Panc1 (cell line): ENCODE data around the gene THSD7B. TPM values are rescaled to one million over a fixed set of nuclear protein-coding genes. Genes with fewer than 3 reads are reported as not detected.

Experiments
- ATAC-seq: fragments of 200-7000 bp; cut with Tn5 transposase; 2 replicates; pipeline ENCODE4 v1.9.1; 2020; ENCODE audit warnings: mild to moderate bottlenecking, moderate library complexity
- BruUV-seq: library from RNA; stranded (reverse); fragments of 400-500 nt; replicated peaks from 2 replicates; lab custom pipeline; 2021; lab: Mats Ljungman, UMichigan
- CTCF ChIA-PET: fragments of 300-600 bp; sonication (Branson Sonifier 250); formaldehyde crosslinking; loops from one replicate; lab custom pipeline; 2022; ENCODE audit warnings: antibody characterized with exemption; lab: Charles Lee
- POLR2A ChIA-PET: fragments of 300-600 bp; sonication (Branson Sonifier 250); formaldehyde crosslinking; loops from one replicate; lab custom pipeline; 2022; ENCODE audit warnings: antibody characterized with exemption; lab: Charles Lee
- DNase-seq: peaks from one replicate; pipeline ENCODE4 v3.0.0-alpha.2; 2010; ENCODE audit warnings: low read depth, low spot score
- H3K27ac ChIP-seq: 2 replicates; pipeline ENCODE4 v1.5.1; 2011; ENCODE audit warnings: mild to moderate bottlenecking, low read length, inconsistent platforms
- H3K27me3 ChIP-seq: fragments of 200-500 bp; sonication (Bioruptor generic); 2 replicates; pipeline ENCODE4 v1.6.0; 2014; ENCODE audit warnings: low read length, inconsistent platforms; ENCODE audit not compliant: control insufficient read depth, insufficient read depth
- H3K36me3 ChIP-seq: fragments of 200-500 bp; sonication (Bioruptor generic); 2 replicates; pipeline ENCODE4 v1.5.1; 2014; ENCODE audit warnings: inconsistent platforms, mild to moderate bottlenecking, low read length, moderate library complexity; ENCODE audit not compliant: control insufficient read depth, insufficient read depth
- H3K4me1 ChIP-seq: 2 replicates; pipeline ENCODE4 v1.5.1; 2011; ENCODE audit warnings: inconsistent platforms, mild to moderate bottlenecking, low read length, moderate library complexity; ENCODE audit not compliant: control insufficient read depth, insufficient read depth
- H3K4me3 ChIP-seq, 2 experiments: 2 replicates each; pipeline ENCODE4 v1.5.1; 2011 to 2012; ENCODE audit warnings: low read depth in 2 of 2, low read length in 2 of 2, mild to moderate bottlenecking in 2 of 2, inconsistent platforms in 1 of 2, moderate library complexity in 1 of 2
- H3K9me3 ChIP-seq: fragments of 200-500 bp; sonication (Bioruptor generic); 2 replicates; pipeline ENCODE4 v1.5.1; 2014; ENCODE audit warnings: low read depth, mild to moderate bottlenecking, inconsistent platforms, low read length, moderate library complexity; ENCODE audit not compliant: control insufficient read depth, insufficient read depth
- POLR2AphosphoS5 ChIP-seq: IDR thresholded peaks from 2 replicates; pipeline ENCODE4 v1.6.1; 2012; ENCODE audit warnings: mild to moderate bottlenecking, low read depth, low read length, moderate library complexity
- SIN3A ChIP-seq: IDR thresholded peaks from 2 replicates; pipeline ENCODE4 v1.6.1; 2012; ENCODE audit warnings: low read depth, mild to moderate bottlenecking, low read length, moderate library complexity, borderline replicate concordance; ENCODE audit not compliant: insufficient read depth
- TCF7L2 ChIP-seq: IDR thresholded peaks from 2 replicates; pipeline ENCODE4 v1.6.1; 2011; ENCODE audit warnings: mild to moderate bottlenecking, low read depth, low read length, inconsistent platforms
- in situ Hi-C: cut with HindIII; loops from 2 replicates; pipeline ENCODE4 v1.10.0; 2016; ENCODE audit warnings: low sequenced_read_pairs, low pct_unique_long_range_greater_than_20kb
- intact Hi-C: fragments of 100-400 bp; cut with micrococcal nuclease; formaldehyde crosslinking; loops from one replicate; pipeline ENCODE4 v1.10.0; 2022; ENCODE audit not compliant: unreplicated experiment
- total RNA-seq: library from RNA; stranded (reverse); gene quantifications from one replicate; pipeline ENCODE4 v1.2.1, GENCODE V29; 2021; ENCODE audit not compliant: unreplicated experiment
- TF ChIP-seq, protein P1 (sequence below): fragments of 450-650 bp; IDR thresholded peaks from 2 replicates; pipeline ENCODE4 v1.5.1; 2017; ENCODE audit warnings: mild to moderate bottlenecking
- TF ChIP-seq, protein P2 (sequence below), 2 experiments: IDR thresholded peaks; 2 replicates each; pipeline ENCODE4 v1.6.1; 2011 to 2012; ENCODE audit warnings: low read depth in 2 of 2, control low read depth in 1 of 2, low read length in 1 of 2, mild to moderate bottlenecking in 1 of 2, moderate library complexity in 1 of 2; ENCODE audit not compliant: insufficient read depth in 1 of 2

The THSD7B gene
- total RNA-seq, 1 experiment from 2014 or later = not detected

DNA sequence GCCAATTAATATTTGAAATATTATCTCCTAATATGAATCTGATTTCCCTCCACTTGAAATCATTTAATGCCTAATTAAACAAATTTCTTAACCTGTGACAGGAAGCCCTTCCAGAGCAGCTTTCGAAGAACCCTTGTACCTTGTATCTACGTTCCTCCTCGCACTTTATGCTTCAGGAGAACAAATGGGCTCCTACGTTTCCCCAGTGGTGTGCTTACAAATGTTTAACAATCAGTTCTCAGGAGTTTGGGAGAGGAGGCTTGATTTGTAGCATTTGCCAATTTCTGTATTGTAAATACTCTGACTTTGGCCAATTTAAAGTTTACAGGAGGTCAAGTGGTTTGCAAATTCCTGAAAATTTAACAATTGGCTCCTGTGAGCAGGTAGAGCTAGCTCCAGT is 327.8 kb downstream of the THSD7B start:
- Histone ChIP-seq H3K4me1 (no peaks in the 10 kb centered on the region), H3K27me3 (no peaks in the 10 kb centered on the region), H3K36me3 (no peaks in the 10 kb centered on the region), H3K27ac (no peak overlapping the region), H3K9me3 (no peaks in the 10 kb centered on the region), H3K4me3 (no peak overlapping the region)
- BruUV-seq = no TSS peak
- ChIA-PET CTCF (no interaction called here), POLR2A (no interaction called here)
- intact Hi-C loops (no loop called here), in situ Hi-C loops (no loop called here)
- DNase-seq (no peak), ATAC-seq (no peak)
- TF ChIP-seq POLR2AphosphoS5 = no peak
- TF ChIP-seq, protein P1, sequence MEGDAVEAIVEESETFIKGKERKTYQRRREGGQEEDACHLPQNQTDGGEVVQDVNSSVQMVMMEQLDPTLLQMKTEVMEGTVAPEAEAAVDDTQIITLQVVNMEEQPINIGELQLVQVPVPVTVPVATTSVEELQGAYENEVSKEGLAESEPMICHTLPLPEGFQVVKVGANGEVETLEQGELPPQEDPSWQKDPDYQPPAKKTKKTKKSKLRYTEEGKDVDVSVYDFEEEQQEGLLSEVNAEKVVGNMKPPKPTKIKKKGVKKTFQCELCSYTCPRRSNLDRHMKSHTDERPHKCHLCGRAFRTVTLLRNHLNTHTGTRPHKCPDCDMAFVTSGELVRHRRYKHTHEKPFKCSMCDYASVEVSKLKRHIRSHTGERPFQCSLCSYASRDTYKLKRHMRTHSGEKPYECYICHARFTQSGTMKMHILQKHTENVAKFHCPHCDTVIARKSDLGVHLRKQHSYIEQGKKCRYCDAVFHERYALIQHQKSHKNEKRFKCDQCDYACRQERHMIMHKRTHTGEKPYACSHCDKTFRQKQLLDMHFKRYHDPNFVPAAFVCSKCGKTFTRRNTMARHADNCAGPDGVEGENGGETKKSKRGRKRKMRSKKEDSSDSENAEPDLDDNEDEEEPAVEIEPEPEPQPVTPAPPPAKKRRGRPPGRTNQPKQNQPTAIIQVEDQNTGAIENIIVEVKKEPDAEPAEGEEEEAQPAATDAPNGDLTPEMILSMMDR = no peak

DNA sequence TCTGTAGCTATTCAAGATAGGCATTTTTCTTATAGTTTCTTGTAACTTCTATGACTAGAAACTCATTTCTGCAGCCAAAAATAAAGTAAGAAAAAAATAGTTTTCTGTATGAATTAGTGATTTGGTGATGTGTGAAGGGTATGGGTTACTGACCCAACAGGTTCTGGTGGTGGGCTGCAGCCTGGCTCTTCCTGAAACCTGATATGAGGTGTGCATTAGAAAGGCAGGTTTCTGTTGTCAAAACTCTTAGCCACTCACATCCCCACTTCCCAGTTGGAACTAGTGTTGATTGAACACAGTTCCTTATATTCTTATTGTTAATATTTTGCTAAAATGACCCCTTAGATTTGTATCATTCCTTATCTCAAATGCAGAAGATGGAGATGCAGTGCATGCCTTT is 330.8 kb downstream of the THSD7B start:
- Histone ChIP-seq H3K27me3 (no peaks in the 10 kb centered on the region), H3K4me1 (no peaks in the 10 kb centered on the region), H3K36me3 (no peaks in the 10 kb centered on the region), H3K9me3 (no peaks in the 10 kb centered on the region), H3K4me3 (no peak overlapping the region), H3K27ac (no peak overlapping the region)
- no peak for DNase-seq
- no peak for TF ChIP-seq SIN3A
- TF ChIP-seq, protein P2, sequence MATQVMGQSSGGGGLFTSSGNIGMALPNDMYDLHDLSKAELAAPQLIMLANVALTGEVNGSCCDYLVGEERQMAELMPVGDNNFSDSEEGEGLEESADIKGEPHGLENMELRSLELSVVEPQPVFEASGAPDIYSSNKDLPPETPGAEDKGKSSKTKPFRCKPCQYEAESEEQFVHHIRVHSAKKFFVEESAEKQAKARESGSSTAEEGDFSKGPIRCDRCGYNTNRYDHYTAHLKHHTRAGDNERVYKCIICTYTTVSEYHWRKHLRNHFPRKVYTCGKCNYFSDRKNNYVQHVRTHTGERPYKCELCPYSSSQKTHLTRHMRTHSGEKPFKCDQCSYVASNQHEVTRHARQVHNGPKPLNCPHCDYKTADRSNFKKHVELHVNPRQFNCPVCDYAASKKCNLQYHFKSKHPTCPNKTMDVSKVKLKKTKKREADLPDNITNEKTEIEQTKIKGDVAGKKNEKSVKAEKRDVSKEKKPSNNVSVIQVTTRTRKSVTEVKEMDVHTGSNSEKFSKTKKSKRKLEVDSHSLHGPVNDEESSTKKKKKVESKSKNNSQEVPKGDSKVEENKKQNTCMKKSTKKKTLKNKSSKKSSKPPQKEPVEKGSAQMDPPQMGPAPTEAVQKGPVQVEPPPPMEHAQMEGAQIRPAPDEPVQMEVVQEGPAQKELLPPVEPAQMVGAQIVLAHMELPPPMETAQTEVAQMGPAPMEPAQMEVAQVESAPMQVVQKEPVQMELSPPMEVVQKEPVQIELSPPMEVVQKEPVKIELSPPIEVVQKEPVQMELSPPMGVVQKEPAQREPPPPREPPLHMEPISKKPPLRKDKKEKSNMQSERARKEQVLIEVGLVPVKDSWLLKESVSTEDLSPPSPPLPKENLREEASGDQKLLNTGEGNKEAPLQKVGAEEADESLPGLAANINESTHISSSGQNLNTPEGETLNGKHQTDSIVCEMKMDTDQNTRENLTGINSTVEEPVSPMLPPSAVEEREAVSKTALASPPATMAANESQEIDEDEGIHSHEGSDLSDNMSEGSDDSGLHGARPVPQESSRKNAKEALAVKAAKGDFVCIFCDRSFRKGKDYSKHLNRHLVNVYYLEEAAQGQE (IDR thresholded peaks at IDR 0.05; ENCODE audit: insufficient read depth in 1 of 2, low read depth in 2 of 2, low read length in 1 of 2) = no peak
- TF ChIP-seq, protein P1 = no peak
- TF ChIP-seq POLR2AphosphoS5 = no peak
- TF ChIP-seq TCF7L2 = no peak
- in situ Hi-C loops = no loop called here
- ChIA-PET CTCF (interaction anchor here (0.6 kb wide), 1 partner anchor 8 kb away, joined by 3 read pairs; no protein-coding TSS in a partner anchor), POLR2A (no interaction called here)
- intact Hi-C loops = no loop called here
- no peak for ATAC-seq
- BruUV-seq = no TSS peak
